IMR-90 (cell line): Measurements from ENCODE around the gene PSG2. TPM values are rescaled to one million over a fixed set of nuclear protein-coding genes. Genes with fewer than 3 reads are reported as not detected.
"Not testable (repeated sequence)": the region's sequence is repeated elsewhere in the genome, so short reads cannot be mapped to it uniquely, and the experiment has no call there.

ENCODE experiments used
- ATAC-seq: fragments of 200-7000 bp; cut with Tn5 transposase; 2 replicates; pipeline ENCODE4 v1.9.1; 2020; ENCODE audit warnings: low read depth, mild to moderate bottlenecking, moderate library complexity
- BruUV-seq: library from RNA; stranded (reverse); fragments of 400-500 nt; replicated peaks from 2 replicates; lab custom pipeline; 2021; lab: Mats Ljungman, UMichigan
- CTCF ChIA-PET: fragments of 300-600 bp; formaldehyde crosslinking; extraction: SDS; loops from one replicate; lab custom pipeline; 2021; ENCODE audit warnings: antibody characterized with exemption; lab: Yijun Ruan, JAX
- POLR2A ChIA-PET: fragments of 300-600 bp; sonication (Branson Sonifier 250); formaldehyde crosslinking; loops from one replicate; lab custom pipeline; 2022; ENCODE audit warnings: antibody characterized with exemption; ENCODE audit not compliant: unreplicated experiment; lab: Charles Lee
- DNase-seq: peaks from one replicate; pipeline ENCODE4 v3.0.0; 2013
- H2AFZ ChIP-seq: replicated peaks from 2 replicates; pipeline ENCODE3; 2013; ENCODE audit warnings: low read length, mild to moderate bottlenecking; ENCODE audit not compliant: poor library complexity
- H2AK5ac ChIP-seq: 2 replicates; pipeline ENCODE4 v1.6.1; 2013; ENCODE audit warnings: low read depth, low read length, inconsistent platforms
- H2AK9ac ChIP-seq: replicated peaks from 2 replicates; pipeline ENCODE3; 2013; ENCODE audit warnings: mild to moderate bottlenecking, low read depth, low read length, moderate library complexity; ENCODE audit not compliant: poor library complexity
- H2BK120ac ChIP-seq: 2 replicates; pipeline ENCODE4 v1.6.1; 2013; ENCODE audit warnings: low read depth, low read length, inconsistent platforms
- H2BK15ac ChIP-seq: 3 replicates; pipeline ENCODE4 v1.6.1; 2013; ENCODE audit warnings: low read depth, low read length, inconsistent platforms
- H2BK20ac ChIP-seq: 2 replicates; pipeline ENCODE4 v1.6.1; 2013; ENCODE audit warnings: low read depth, mild to moderate bottlenecking, inconsistent platforms, low read length, moderate library complexity
- H2BK5ac ChIP-seq: 2 replicates; pipeline ENCODE4 v1.6.1; 2013; ENCODE audit warnings: mild to moderate bottlenecking, low read depth, low read length, inconsistent platforms; ENCODE audit not compliant: poor library complexity, severe bottlenecking
- H3K14ac ChIP-seq: replicated peaks from 2 replicates; pipeline ENCODE4 v1.6.1; 2013; ENCODE audit warnings: low read depth, low read length, inconsistent platforms
- H3K18ac ChIP-seq: 2 replicates; pipeline ENCODE4 v1.6.1; 2013; ENCODE audit warnings: low read depth, low read length, control low read depth
- H3K23ac ChIP-seq: 2 replicates; pipeline ENCODE4 v1.6.1; 2013; ENCODE audit warnings: low read depth, low read length, inconsistent platforms
- H3K27ac ChIP-seq: 2 replicates; pipeline ENCODE4 v1.5.1; 2013; ENCODE audit warnings: mild to moderate bottlenecking, control low read depth, low read length; ENCODE audit not compliant: insufficient read depth
- H3K27me3 ChIP-seq: 2 replicates; pipeline ENCODE4 v1.6.1; 2013; ENCODE audit warnings: low read length; ENCODE audit not compliant: control insufficient read depth, insufficient read depth
- H3K36me3 ChIP-seq: 2 replicates; pipeline ENCODE4 v1.6.1; 2013; ENCODE audit warnings: low read length, mixed read lengths; ENCODE audit not compliant: control insufficient read depth, insufficient read depth
- H3K4ac ChIP-seq: 2 replicates; pipeline ENCODE4 v1.6.1; 2013; ENCODE audit warnings: low read depth, low read length, inconsistent platforms
- H3K4me1 ChIP-seq: 2 replicates; pipeline ENCODE4 v1.6.1; 2013; ENCODE audit warnings: low read length, mixed read lengths; ENCODE audit not compliant: control insufficient read depth, insufficient read depth
- H3K4me2 ChIP-seq: 2 replicates; pipeline ENCODE4 v1.6.1; 2013; ENCODE audit warnings: low read depth, mild to moderate bottlenecking, control low read depth, low read length, moderate library complexity
- H3K4me3 ChIP-seq: 2 replicates; pipeline ENCODE4 v1.5.1; 2013; ENCODE audit warnings: low read depth, mild to moderate bottlenecking, control low read depth, low read length, moderate library complexity; ENCODE audit not compliant: insufficient read depth
- H3K56ac ChIP-seq: 2 replicates; pipeline ENCODE4 v1.6.1; 2013; ENCODE audit warnings: low read length, inconsistent platforms; ENCODE audit not compliant: insufficient read depth; ENCODE audit errors: extremely low read depth
- H3K79me1 ChIP-seq, 2 experiments: 2 replicates each; pipeline ENCODE4 v1.6.1; 2013; ENCODE audit warnings: low read length in 2 of 2, inconsistent platforms in 1 of 2, low read depth in 1 of 2
- H3K9ac ChIP-seq: 2 replicates; pipeline ENCODE4 v1.6.1; 2013; ENCODE audit warnings: low read depth, low read length, control low read depth
- H3K9me1 ChIP-seq: 2 replicates; pipeline ENCODE4 v1.6.1; 2013; ENCODE audit warnings: low read length, inconsistent platforms; ENCODE audit not compliant: insufficient read depth
- H3K9me3 ChIP-seq: 2 replicates; pipeline ENCODE4 v1.6.1; 2013; ENCODE audit warnings: low read length; ENCODE audit not compliant: control insufficient read depth, insufficient read depth
- H4K20me1 ChIP-seq: 2 replicates; pipeline ENCODE4 v1.6.1; 2013; ENCODE audit warnings: low read length, inconsistent platforms; ENCODE audit not compliant: insufficient read depth
- H4K5ac ChIP-seq: 2 replicates; pipeline ENCODE4 v1.6.1; 2013; ENCODE audit warnings: mild to moderate bottlenecking, low read depth, low read length, control low read depth
- H4K8ac ChIP-seq, 2 experiments: 2 replicates each; pipeline ENCODE4 v1.6.1; 2013; ENCODE audit warnings: low read depth in 2 of 2, low read length in 2 of 2, control low read depth in 1 of 2, inconsistent platforms in 1 of 2
- H4K91ac ChIP-seq: 2 replicates; pipeline ENCODE4 v1.6.1; 2013; ENCODE audit warnings: low read depth, low read length, inconsistent platforms; ENCODE audit not compliant: insufficient read depth
- MAZ ChIP-seq: IDR thresholded peaks from 2 replicates; pipeline ENCODE4 v1.6.1; 2012; ENCODE audit warnings: low read depth, mild to moderate bottlenecking, low read length, improper control_type of control experiment, moderate library complexity, borderline replicate concordance
- WGBS, 2 experiments: methylation state at CpG; one replicate each; pipeline versions ENCODE4 v1.1.5 to v1.1.7; 2013; ENCODE audit warnings: missing lambda C conversion rate in 2 of 2; ENCODE audit not compliant: insufficient read length in 1 of 2; ENCODE audit errors: extremely low coverage in 2 of 2; 5-methylcytosine and 5-hydroxymethylcytosine counted together
- dilution Hi-C: fragments of 300-500 bp; cut with HindIII; formaldehyde crosslinking; loops from one replicate; pipeline ENCODE4 v1.14.3; 2018; ENCODE audit warnings: low sequenced_read_pairs; ENCODE audit not compliant: unreplicated experiment
- in situ Hi-C: fragments of 300-500 bp; cut with MboI; formaldehyde crosslinking; loops from 3 replicates; pipeline ENCODE4 v1.14.3; 2019; ENCODE audit warnings: low sequenced_read_pairs, inconsistent platforms, mixed read lengths
- intact Hi-C: fragments of 100-400 bp; cut with micrococcal nuclease; formaldehyde crosslinking; loops from 2 replicates; pipeline ENCODE4 v1.10.0; 2022
- polyA plus RNA-seq, 3 experiments: library from polyadenylated mRNA; depleted of rRNA; stranded (reverse); fragments of >200 nt; gene quantifications; 2 replicates each; pipeline ENCODE4 v1.2.3, GENCODE V29; 2012; ENCODE audit warnings: low replicate concordance in 1 of 3
- total RNA-seq: library from RNA; depleted of rRNA; stranded (reverse); fragments of >200 nt; gene quantifications from 2 replicates; pipeline ENCODE4 v1.2.3, GENCODE V29; 2012

The PSG2 gene
- total and polyA plus RNA-seq, 2 of the 4 experiments (the other 2 are of a cell fraction), result 0.18 to 0.31 TPM

GRCh38 chr19:43119526-43119925, 37.0 kb upstream of the PSG2 start:
- H3K27me3 ChIP-seq, CTCF ChIA-PET, H2AK9ac ChIP-seq, BruUV-seq, H3K36me3 ChIP-seq, H3K9me3 ChIP-seq, in situ Hi-C loops, intact Hi-C loops, H3K4me2 ChIP-seq, H4K20me1 ChIP-seq, dilution Hi-C loops, H2AFZ ChIP-seq, H3K4me3 ChIP-seq: not testable (repeated sequence)
- peak overlapping the region; percentile 44 to 91 for H4K8ac ChIP-seq
- peak overlapping the region; percentile 95 for H3K14ac ChIP-seq
- peak overlapping the region; percentile 97 for H2BK20ac ChIP-seq
- H3K9ac ChIP-seq, result peak overlapping the region; percentile 33; the same call in 1 of the 2 replicates
- peak overlapping the region; percentile 100 for H2BK5ac ChIP-seq
- H3K4me1 ChIP-seq, result peaks cover 13% of the 10 kb centered on the region; the same call in 1 of the 2 replicates
- H3K56ac ChIP-seq, result peak overlapping the region; percentile 96
- ATAC-seq (peak; percentile 39), DNase-seq (peak; percentile 44)
- peak overlapping the region; percentile 85 for H4K91ac ChIP-seq
- peaks cover 12% of the 10 kb centered on the region; the same call in 1 of the 2 replicates for H3K9me1 ChIP-seq
- peak; percentile 47; the same call in 1 of the 2 replicates for TF ChIP-seq MAZ
- H3K79me1 ChIP-seq, result peaks cover 0 to 17% of the 10 kb centered on the region in 2 experiments; a peak in 3 of 4 replicates
- 0% methylated on average over 1 of the region's 3 CpGs; no CpG with 5 or more reads in 1 of the 2 experiments for WGBS, 2 experiments
- peak overlapping the region; percentile 45; the same call in 2 of the 3 replicates for H2BK15ac ChIP-seq
- peak overlapping the region; percentile 100 for H2AK5ac ChIP-seq
- H4K5ac ChIP-seq, result peak overlapping the region; percentile 95
- peak overlapping the region; percentile 98 for H2BK120ac ChIP-seq
- POLR2A ChIA-PET, result interaction anchor here (0.6 to 0.7 kb wide), 2 partner anchors 67 to 221 kb away, joined by 3 read pairs; partner anchors contain the start of gene PSG5
- peak overlapping the region; percentile 93 for H3K27ac ChIP-seq
- peak overlapping the region; percentile 72 for H3K18ac ChIP-seq
- H3K23ac ChIP-seq, result peak overlapping the region; percentile 79
- peak overlapping the region; percentile 96 for H3K4ac ChIP-seq

GRCh38 chr19:43116421-43116820, 33.9 kb upstream of the PSG2 start:
- POLR2A ChIA-PET, H3K9me1 ChIP-seq, intact Hi-C loops: not testable (repeated sequence)

More at GRCh38 chr19:43116421-43116820, 33.9 kb upstream of the PSG2 start:
- H3K4me3 ChIP-seq, in situ Hi-C loops, H3K4me2 ChIP-seq, H3K79me1 ChIP-seq, H3K27me3 ChIP-seq, H3K36me3 ChIP-seq, H2AFZ ChIP-seq, dilution Hi-C loops, H4K20me1 ChIP-seq, DNase-seq, H3K23ac ChIP-seq, H2AK9ac ChIP-seq, ATAC-seq, H3K9ac ChIP-seq, BruUV-seq, H3K9me3 ChIP-seq, CTCF ChIA-PET: not testable (repeated sequence)
- peak overlapping the region; percentile 27; the same call in 1 of the 2 replicates for H3K14ac ChIP-seq
- peak overlapping the region; percentile 77; the same call in 1 of the 2 replicates for H3K18ac ChIP-seq
- H3K27ac ChIP-seq, result peak overlapping the region; percentile 66; the same call in 1 of the 2 replicates
- peak overlapping the region; percentile 63 for H2BK120ac ChIP-seq
- WGBS, 2 experiments, result no CpG with 5 or more reads among the region's 3 CpGs
- peaks cover 17% of the 10 kb centered on the region for H3K4me1 ChIP-seq
- peak overlapping the region; percentile 82 for H2BK5ac ChIP-seq
- H4K5ac ChIP-seq, result peak overlapping the region; percentile 30; the same call in 1 of the 2 replicates
- H3K56ac ChIP-seq, result peak overlapping the region; percentile 10; the same call in 1 of the 2 replicates
- H3K4ac ChIP-seq, result peak overlapping the region; percentile 42
- peak overlapping the region in 1 of 2 experiments; percentile 72; a peak in 1 of 4 replicates for H4K8ac ChIP-seq
- peak overlapping the region; percentile 75; the same call in 1 of the 2 replicates for H2BK20ac ChIP-seq
- peak overlapping the region; percentile 17; the same call in 1 of the 2 replicates for H2AK5ac ChIP-seq
- 0 out of 2 replicates have a peak overlapping the region, but pooled peaks have one; percentile 39 for H4K91ac ChIP-seq
- H2BK15ac ChIP-seq, result peak overlapping the region; percentile 91
